ENCODE measurements around the gene NDUFAF7.

GRCh38 chr2:37250869-37251740 lies 19.6 kb downstream of the NDUFAF7 start:
- no peak for TF ChIP-seq CTCF (IDR thresholded peaks at IDR 0.05)
- TF ChIP-seq POLR2A (IDR thresholded peaks at IDR 0.05), result no peak
- no peak for TF ChIP-seq EP300 (IDR thresholded peaks at IDR 0.05)
- TF ChIP-seq POLR2AphosphoS5 (IDR thresholded peaks at IDR 0.05), result no peak

Data from sigmoid colon (tissue), 4 donors.